Panc1 (cell line): ENCODE data around the gene SPRED2. TPM values are rescaled to one million over a fixed set of nuclear protein-coding genes. Genes with fewer than 3 reads are reported as not detected.

Source experiments
- ATAC-seq: fragments of 200-7000 bp; cut with Tn5 transposase; 2 replicates; pipeline ENCODE4 v1.9.1; 2020; ENCODE audit warnings: mild to moderate bottlenecking, moderate library complexity
- BruUV-seq: library from RNA; stranded (reverse); fragments of 400-500 nt; replicated peaks from 2 replicates; lab custom pipeline; 2021; lab: Mats Ljungman, UMichigan
- CTCF ChIA-PET: fragments of 300-600 bp; sonication (Branson Sonifier 250); formaldehyde crosslinking; loops from one replicate; lab custom pipeline; 2022; ENCODE audit warnings: antibody characterized with exemption; lab: Charles Lee
- POLR2A ChIA-PET: fragments of 300-600 bp; sonication (Branson Sonifier 250); formaldehyde crosslinking; loops from one replicate; lab custom pipeline; 2022; ENCODE audit warnings: antibody characterized with exemption; lab: Charles Lee
- DNase-seq: peaks from one replicate; pipeline ENCODE4 v3.0.0-alpha.2; 2010; ENCODE audit warnings: low read depth, low spot score
- H3K27ac ChIP-seq: 2 replicates; pipeline ENCODE4 v1.5.1; 2011; ENCODE audit warnings: mild to moderate bottlenecking, low read length, inconsistent platforms
- H3K27me3 ChIP-seq: fragments of 200-500 bp; sonication (Bioruptor generic); 2 replicates; pipeline ENCODE4 v1.6.0; 2014; ENCODE audit warnings: low read length, inconsistent platforms; ENCODE audit not compliant: control insufficient read depth, insufficient read depth
- H3K36me3 ChIP-seq: fragments of 200-500 bp; sonication (Bioruptor generic); 2 replicates; pipeline ENCODE4 v1.5.1; 2014; ENCODE audit warnings: inconsistent platforms, mild to moderate bottlenecking, low read length, moderate library complexity; ENCODE audit not compliant: control insufficient read depth, insufficient read depth
- H3K4me1 ChIP-seq: 2 replicates; pipeline ENCODE4 v1.5.1; 2011; ENCODE audit warnings: inconsistent platforms, mild to moderate bottlenecking, low read length, moderate library complexity; ENCODE audit not compliant: control insufficient read depth, insufficient read depth
- H3K4me3 ChIP-seq, 2 experiments: 2 replicates each; pipeline ENCODE4 v1.5.1; 2011 to 2012; ENCODE audit warnings: low read depth in 2 of 2, low read length in 2 of 2, mild to moderate bottlenecking in 2 of 2, inconsistent platforms in 1 of 2, moderate library complexity in 1 of 2
- H3K9me3 ChIP-seq: fragments of 200-500 bp; sonication (Bioruptor generic); 2 replicates; pipeline ENCODE4 v1.5.1; 2014; ENCODE audit warnings: low read depth, mild to moderate bottlenecking, inconsistent platforms, low read length, moderate library complexity; ENCODE audit not compliant: control insufficient read depth, insufficient read depth
- CTCF ChIP-seq: fragments of 450-650 bp; IDR thresholded peaks from 2 replicates; pipeline ENCODE4 v1.5.1; 2017; ENCODE audit warnings: mild to moderate bottlenecking
- POLR2AphosphoS5 ChIP-seq: IDR thresholded peaks from 2 replicates; pipeline ENCODE4 v1.6.1; 2012; ENCODE audit warnings: mild to moderate bottlenecking, low read depth, low read length, moderate library complexity
- SIN3A ChIP-seq: IDR thresholded peaks from 2 replicates; pipeline ENCODE4 v1.6.1; 2012; ENCODE audit warnings: low read depth, mild to moderate bottlenecking, low read length, moderate library complexity, borderline replicate concordance; ENCODE audit not compliant: insufficient read depth
- TCF7L2 ChIP-seq: IDR thresholded peaks from 2 replicates; pipeline ENCODE4 v1.6.1; 2011; ENCODE audit warnings: mild to moderate bottlenecking, low read depth, low read length, inconsistent platforms
- in situ Hi-C: cut with HindIII; loops from 2 replicates; pipeline ENCODE4 v1.10.0; 2016; ENCODE audit warnings: low sequenced_read_pairs, low pct_unique_long_range_greater_than_20kb
- intact Hi-C: fragments of 100-400 bp; cut with micrococcal nuclease; formaldehyde crosslinking; loops from one replicate; pipeline ENCODE4 v1.10.0; 2022; ENCODE audit not compliant: unreplicated experiment
- total RNA-seq: library from RNA; stranded (reverse); gene quantifications from one replicate; pipeline ENCODE4 v1.2.1, GENCODE V29; 2021; ENCODE audit not compliant: unreplicated experiment
- TF ChIP-seq, protein P1 (sequence below), 2 experiments: IDR thresholded peaks; 2 replicates each; pipeline ENCODE4 v1.6.1; 2011 to 2012; ENCODE audit warnings: low read depth in 2 of 2, control low read depth in 1 of 2, low read length in 1 of 2, mild to moderate bottlenecking in 1 of 2, moderate library complexity in 1 of 2; ENCODE audit not compliant: insufficient read depth in 1 of 2

Gene SPRED2
- total RNA-seq, 1 experiment from 2014 or later = 60.1 TPM

DNA sequence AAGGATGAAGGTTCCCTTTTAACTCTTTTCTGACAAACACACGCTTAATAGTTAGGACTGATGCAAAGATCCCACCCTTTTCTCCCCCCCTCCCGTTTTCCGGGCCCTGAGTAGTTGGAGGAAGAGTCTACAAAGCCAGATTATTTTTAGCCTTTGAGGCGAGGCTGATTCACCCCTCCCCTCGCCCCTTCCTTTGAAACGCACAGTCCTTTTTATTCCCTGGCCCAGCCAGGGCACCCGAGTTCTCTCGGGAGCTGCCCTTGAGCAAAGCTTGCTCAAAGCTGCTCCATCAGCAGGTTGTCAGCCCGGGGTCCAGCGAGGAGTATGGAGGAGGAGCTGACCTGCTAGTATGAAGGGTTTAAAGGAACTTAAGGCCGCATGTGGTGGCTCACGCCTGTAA lies 47.1 kb upstream of the SPRED2 start:
- Histone ChIP-seq H3K27me3 (no peaks in the 10 kb centered on the region), H3K4me1 (no peaks in the 10 kb centered on the region), H3K27ac (no peak overlapping the region), H3K4me3 (no peak overlapping the region), H3K36me3 (no peaks in the 10 kb centered on the region), H3K9me3 (peaks cover 3% of the 10 kb centered on the region; the same call in 1 of the 2 replicates)
- intact Hi-C loops = no loop called here
- ChIA-PET CTCF (no interaction called here), POLR2A (no interaction called here)
- TF ChIP-seq POLR2AphosphoS5 = no peak
- no peak for TF ChIP-seq CTCF
- TF ChIP-seq, protein P1, sequence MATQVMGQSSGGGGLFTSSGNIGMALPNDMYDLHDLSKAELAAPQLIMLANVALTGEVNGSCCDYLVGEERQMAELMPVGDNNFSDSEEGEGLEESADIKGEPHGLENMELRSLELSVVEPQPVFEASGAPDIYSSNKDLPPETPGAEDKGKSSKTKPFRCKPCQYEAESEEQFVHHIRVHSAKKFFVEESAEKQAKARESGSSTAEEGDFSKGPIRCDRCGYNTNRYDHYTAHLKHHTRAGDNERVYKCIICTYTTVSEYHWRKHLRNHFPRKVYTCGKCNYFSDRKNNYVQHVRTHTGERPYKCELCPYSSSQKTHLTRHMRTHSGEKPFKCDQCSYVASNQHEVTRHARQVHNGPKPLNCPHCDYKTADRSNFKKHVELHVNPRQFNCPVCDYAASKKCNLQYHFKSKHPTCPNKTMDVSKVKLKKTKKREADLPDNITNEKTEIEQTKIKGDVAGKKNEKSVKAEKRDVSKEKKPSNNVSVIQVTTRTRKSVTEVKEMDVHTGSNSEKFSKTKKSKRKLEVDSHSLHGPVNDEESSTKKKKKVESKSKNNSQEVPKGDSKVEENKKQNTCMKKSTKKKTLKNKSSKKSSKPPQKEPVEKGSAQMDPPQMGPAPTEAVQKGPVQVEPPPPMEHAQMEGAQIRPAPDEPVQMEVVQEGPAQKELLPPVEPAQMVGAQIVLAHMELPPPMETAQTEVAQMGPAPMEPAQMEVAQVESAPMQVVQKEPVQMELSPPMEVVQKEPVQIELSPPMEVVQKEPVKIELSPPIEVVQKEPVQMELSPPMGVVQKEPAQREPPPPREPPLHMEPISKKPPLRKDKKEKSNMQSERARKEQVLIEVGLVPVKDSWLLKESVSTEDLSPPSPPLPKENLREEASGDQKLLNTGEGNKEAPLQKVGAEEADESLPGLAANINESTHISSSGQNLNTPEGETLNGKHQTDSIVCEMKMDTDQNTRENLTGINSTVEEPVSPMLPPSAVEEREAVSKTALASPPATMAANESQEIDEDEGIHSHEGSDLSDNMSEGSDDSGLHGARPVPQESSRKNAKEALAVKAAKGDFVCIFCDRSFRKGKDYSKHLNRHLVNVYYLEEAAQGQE (IDR thresholded peaks at IDR 0.05; ENCODE audit: insufficient read depth in 1 of 2, low read depth in 2 of 2, low read length in 1 of 2) = no peak
- TF ChIP-seq TCF7L2 = no peak
- TF ChIP-seq SIN3A = no peak
- no peak for ATAC-seq
- no peak for DNase-seq
- in situ Hi-C loops = no loop called here
- BruUV-seq = no TSS peak

- no TSS peak for BruUV-seq
Measured at GRCh38 chr2:65478498-65479135, 46.2 kb upstream of the SPRED2 start.

More at GRCh38 chr2:65478498-65479135, 46.2 kb upstream of the SPRED2 start:
- TF ChIP-seq TCF7L2 (no peak), SIN3A (no peak), CTCF (no peak), POLR2AphosphoS5 (no peak)
- TF ChIP-seq, protein P1 (IDR thresholded peaks at IDR 0.05; ENCODE audit: insufficient read depth in 1 of 2, low read depth in 2 of 2, low read length in 1 of 2) = no peak
- ATAC-seq (no peak), DNase-seq (no peak)
- Histone ChIP-seq H3K4me1 (no peaks in the 10 kb centered on the region), H3K4me3 (no peak overlapping the region), H3K27me3 (no peaks in the 10 kb centered on the region), H3K9me3 (peaks cover 3% of the 10 kb centered on the region; the same call in 1 of the 2 replicates), H3K27ac (no peak overlapping the region), H3K36me3 (no peaks in the 10 kb centered on the region)
- in situ Hi-C loops = no loop called here
- CTCF ChIA-PET = no interaction called here
- POLR2A ChIA-PET = no interaction called here
- intact Hi-C loops = no loop called here
